Activated CD4-positive, alpha-beta T cell treated with anti-CD3 and anti-CD28 coated beads, Interleukin-2, amount 10 ng/mL, durations not matched to agents 24 days and 14 days (primary cell): ENCODE results near the gene ZNF554. TPM values are rescaled to one million over a fixed set of nuclear protein-coding genes. Genes with fewer than 3 reads are reported as not detected.
"Not testable (repeated sequence)": the region's sequence is repeated elsewhere in the genome, so short reads cannot be mapped to it uniquely, and the experiment has no call there.

Experiments
- DNase-seq: peaks from one replicate; pipeline ENCODE4 v3.0.0; 2022
- H3K27ac Mint-ChIP-seq: one replicate; pipeline ENCODE4 v1.8.0; 2022; ENCODE audit warnings: mild to moderate bottlenecking, mixed read lengths
- H3K27me3 Mint-ChIP-seq: one replicate; pipeline ENCODE4 v1.8.0; 2022; ENCODE audit warnings: mixed read lengths
- H3K36me3 Mint-ChIP-seq: one replicate; pipeline ENCODE4 v1.8.0; 2022; ENCODE audit warnings: low read depth, mild to moderate bottlenecking, mixed read lengths
- H3K4me1 Mint-ChIP-seq: one replicate; pipeline ENCODE4 v1.8.0; 2021; ENCODE audit warnings: mixed read lengths
- H3K4me3 Mint-ChIP-seq: one replicate; pipeline ENCODE4 v1.8.0; 2022; ENCODE audit warnings: mild to moderate bottlenecking, moderate library complexity, mixed read lengths
- H3K9me3 Mint-ChIP-seq: one replicate; pipeline ENCODE4 v1.8.0; 2021; ENCODE audit warnings: mixed read lengths
- intact Hi-C: fragments of 100-400 bp; cut with micrococcal nuclease; formaldehyde crosslinking; loops from one replicate; pipeline ENCODE4 v1.15.1; 2023
- total RNA-seq: library from RNA; stranded (reverse); gene quantifications from 2 replicates; pipeline ENCODE4 v1.2.3, GENCODE V29; 2022

Gene ZNF554
- total RNA-seq, 1 donor from 2014 or later: 2.1 TPM

DNA sequence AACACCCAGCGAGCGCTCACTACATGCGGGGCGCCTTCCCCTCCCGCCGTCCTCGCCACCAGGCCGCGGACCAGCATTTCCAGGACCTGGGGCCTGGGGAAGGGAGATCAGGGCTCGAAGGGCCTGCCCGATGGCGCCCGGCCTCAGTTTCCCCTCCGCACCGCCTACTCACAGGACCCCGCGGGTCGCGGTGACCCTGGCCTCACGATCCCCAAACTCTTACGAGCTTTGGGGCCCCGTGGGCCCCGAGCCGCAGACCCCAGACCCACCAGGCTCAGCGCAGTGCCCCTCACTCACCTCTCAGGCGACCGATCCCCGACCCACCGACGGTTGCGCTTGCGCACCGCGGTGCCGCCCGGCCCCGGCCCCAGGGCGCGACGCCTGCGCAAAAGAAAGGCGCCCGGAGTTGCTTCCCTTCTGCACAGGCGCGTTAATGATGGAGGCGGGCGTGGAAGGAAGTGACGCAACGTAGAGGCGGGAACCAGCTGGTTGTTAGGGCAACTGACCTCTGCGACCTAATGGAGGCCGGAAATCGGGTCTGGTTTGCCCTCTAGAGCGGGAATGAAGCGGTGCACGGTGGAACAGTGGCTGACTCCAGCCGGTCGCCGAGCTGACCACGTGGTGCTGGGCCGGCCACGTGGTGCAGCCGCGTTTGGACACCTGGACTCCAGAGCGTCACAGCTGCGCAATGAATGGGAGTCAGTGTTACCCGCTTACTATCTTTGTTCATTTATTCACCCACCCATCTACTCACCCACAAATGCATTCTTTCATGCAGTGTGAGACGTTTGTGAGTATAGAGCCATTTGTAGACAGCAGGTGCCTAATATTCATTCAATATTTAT, 36.5 kb upstream of the ZNF554 start, which contains the start of gene SGTA:
TSS of gene SGTA (minus strand) at position 338 of the 845 bp plus-strand sequence. CDS start 14,205 bp downstream, outside the sequence.
- intact Hi-C loops: loop anchor here (2.0 kb wide), 1 partner anchor 42 kb away; the partner anchor contains the start of gene SLC39A3

DNA sequence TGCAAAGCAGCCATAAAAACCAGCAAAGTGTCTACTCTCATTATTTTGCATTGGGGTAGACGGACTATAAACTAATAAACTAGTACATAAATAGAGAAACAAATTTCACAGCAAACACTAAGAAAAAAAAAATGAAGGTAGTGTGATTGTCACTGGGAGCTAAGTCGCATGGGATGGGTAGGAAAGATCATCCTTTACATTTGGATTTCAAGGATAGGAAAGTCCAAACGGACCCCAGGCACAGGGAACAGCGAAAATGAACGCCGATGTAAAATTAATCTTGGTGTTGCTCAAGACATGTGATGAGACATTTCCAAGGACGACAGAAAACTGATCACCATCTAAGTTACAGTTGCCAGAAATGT, 35.9 kb upstream of the ZNF554 start:
- peaks cover 36% of the 10 kb centered on the region for H3K4me1 Mint-ChIP-seq
- DNase-seq: no peak
- intact Hi-C loops: loop anchor here (2.0 kb wide), 1 partner anchor 43 kb away; the partner anchor contains the start of gene SLC39A3
- peaks cover 4% of the 10 kb centered on the region for H3K9me3 Mint-ChIP-seq
- H3K27ac Mint-ChIP-seq: peak overlapping the region; percentile 98
- H3K4me3 Mint-ChIP-seq: peak overlapping the region; percentile 95
- H3K27me3 Mint-ChIP-seq: no peaks in the 10 kb centered on the region
- peaks cover 17% of the 10 kb centered on the region for H3K36me3 Mint-ChIP-seq

More for the DNA sequence above, 36.5 kb upstream of the ZNF554 start, which contains the start of gene SGTA:
- DNase-seq: peak; percentile 99
- peaks cover 37% of the 10 kb centered on the region for H3K4me1 Mint-ChIP-seq
- peaks cover 19% of the 10 kb centered on the region for H3K36me3 Mint-ChIP-seq
- H3K4me3 Mint-ChIP-seq: peak within 1 kb of the TSS; percentile 95
- H3K27ac Mint-ChIP-seq: peak within 1 kb of the TSS; percentile 98
- no peaks in the 10 kb centered on the region for H3K27me3 Mint-ChIP-seq
- H3K9me3 Mint-ChIP-seq: peaks cover 4% of the 10 kb centered on the region

DNA sequence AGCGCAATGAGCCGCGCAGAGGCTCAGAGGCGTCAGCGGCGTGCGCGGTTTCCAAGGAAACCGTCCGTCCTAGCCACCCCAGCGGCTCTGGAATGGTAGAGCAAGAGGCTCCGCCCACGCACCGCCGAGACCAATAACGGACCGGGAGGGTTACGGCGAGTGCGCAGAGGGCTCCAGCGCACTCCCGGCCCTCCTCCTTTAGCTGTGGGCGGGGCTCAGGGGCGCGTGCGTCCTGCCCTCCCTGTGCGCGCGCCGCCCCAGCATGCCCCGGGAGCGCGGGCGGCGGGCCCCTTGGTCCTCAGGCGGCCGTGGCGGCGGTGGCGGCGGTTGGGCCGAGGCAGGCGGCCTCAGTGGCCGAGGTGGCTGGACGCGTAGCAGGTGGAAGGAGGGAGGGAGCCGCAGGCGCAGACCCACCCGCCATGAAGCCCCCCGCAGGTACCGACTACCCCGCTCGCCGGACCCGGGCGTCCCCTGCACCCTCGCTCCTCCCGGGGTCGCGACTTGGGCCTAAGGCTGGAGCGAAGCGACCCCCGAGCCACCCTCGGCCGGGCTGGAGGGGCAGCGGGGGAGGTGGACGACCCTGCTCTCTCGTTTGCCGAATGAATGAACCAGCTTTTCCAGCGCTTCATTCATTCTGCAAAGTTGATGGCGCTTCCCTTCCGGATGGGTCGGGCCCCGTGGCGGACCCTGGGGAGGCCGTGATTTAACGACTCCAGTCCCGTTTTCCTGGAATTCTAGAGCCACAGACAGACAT, 34.2 kb upstream of the ZNF554 start, which contains the start of gene THOP1:
TSS of gene THOP1 (plus strand) at position 260 of the 754 bp plus-strand sequence. CDS start at position 420, 160 bp downstream.
- H3K27ac Mint-ChIP-seq: peak within 1 kb of the TSS; percentile 98
- intact Hi-C loops: loop anchor here (1.0 kb wide), 1 partner anchor 34 kb away; the partner anchor contains the start of gene ZNF554
- H3K36me3 Mint-ChIP-seq: peaks cover 21% of the 10 kb centered on the region
- H3K4me1 Mint-ChIP-seq: peaks cover 36% of the 10 kb centered on the region
- DNase-seq: peak; percentile 100
- H3K9me3 Mint-ChIP-seq: peaks cover 4% of the 10 kb centered on the region
- H3K4me3 Mint-ChIP-seq: peak within 1 kb of the TSS; percentile 95
- H3K27me3 Mint-ChIP-seq: no peaks in the 10 kb centered on the region

- H3K9me3 Mint-ChIP-seq: peaks cover 4% of the 10 kb centered on the region
These were observed 32.6 kb upstream of the ZNF554 start for GRCh38 chr19:2787115-2787514.

GRCh38 chr19:2788237-2788636, 31.4 kb upstream of the ZNF554 start:
- peaks cover 29% of the 10 kb centered on the region for H3K36me3 Mint-ChIP-seq
- intact Hi-C loops: no loop called here
- H3K4me1 Mint-ChIP-seq: peaks cover 27% of the 10 kb centered on the region
- no peaks in the 10 kb centered on the region for H3K27me3 Mint-ChIP-seq
- H3K9me3 Mint-ChIP-seq: peaks cover 4% of the 10 kb centered on the region
- H3K4me3 Mint-ChIP-seq: peak overlapping the region; percentile 17
- H3K27ac Mint-ChIP-seq: no peak overlapping the region
- no peak for DNase-seq

More at GRCh38 chr19:2787115-2787514, 32.6 kb upstream of the ZNF554 start:
- H3K27me3 Mint-ChIP-seq: no peaks in the 10 kb centered on the region
- peaks cover 27% of the 10 kb centered on the region for H3K4me1 Mint-ChIP-seq
- H3K36me3 Mint-ChIP-seq: peaks cover 24% of the 10 kb centered on the region
- H3K4me3 Mint-ChIP-seq: peak overlapping the region; percentile 95
- H3K27ac Mint-ChIP-seq: no peak overlapping the region
- no peak for DNase-seq
- intact Hi-C loops: no loop called here

DNA sequence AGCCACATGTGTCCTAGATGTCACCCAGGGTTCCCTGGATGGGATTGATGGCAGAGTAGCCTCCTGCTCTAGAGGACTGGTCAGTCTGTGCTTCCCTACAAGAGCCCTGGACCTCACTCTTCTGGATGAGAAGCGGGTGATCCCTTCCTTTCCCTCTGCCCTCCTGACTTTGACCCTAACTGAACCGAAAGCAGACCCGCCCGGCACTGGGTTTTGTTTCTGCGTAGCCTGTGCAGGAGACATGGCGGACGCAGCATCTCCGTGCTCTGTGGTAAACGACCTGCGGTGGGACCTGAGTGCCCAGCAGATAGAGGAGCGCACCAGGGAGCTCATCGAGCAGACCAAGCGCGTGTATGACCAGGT, 29.5 kb upstream of the ZNF554 start:
- intact Hi-C loops: no loop called here
- peaks cover 18% of the 10 kb centered on the region for H3K4me1 Mint-ChIP-seq
- H3K27me3 Mint-ChIP-seq: no peaks in the 10 kb centered on the region
- no peak for DNase-seq
- peaks cover 40% of the 10 kb centered on the region for H3K36me3 Mint-ChIP-seq
- H3K9me3 Mint-ChIP-seq: no peaks in the 10 kb centered on the region
- H3K27ac Mint-ChIP-seq: no peak overlapping the region
- H3K4me3 Mint-ChIP-seq: no peak overlapping the region

DNA sequence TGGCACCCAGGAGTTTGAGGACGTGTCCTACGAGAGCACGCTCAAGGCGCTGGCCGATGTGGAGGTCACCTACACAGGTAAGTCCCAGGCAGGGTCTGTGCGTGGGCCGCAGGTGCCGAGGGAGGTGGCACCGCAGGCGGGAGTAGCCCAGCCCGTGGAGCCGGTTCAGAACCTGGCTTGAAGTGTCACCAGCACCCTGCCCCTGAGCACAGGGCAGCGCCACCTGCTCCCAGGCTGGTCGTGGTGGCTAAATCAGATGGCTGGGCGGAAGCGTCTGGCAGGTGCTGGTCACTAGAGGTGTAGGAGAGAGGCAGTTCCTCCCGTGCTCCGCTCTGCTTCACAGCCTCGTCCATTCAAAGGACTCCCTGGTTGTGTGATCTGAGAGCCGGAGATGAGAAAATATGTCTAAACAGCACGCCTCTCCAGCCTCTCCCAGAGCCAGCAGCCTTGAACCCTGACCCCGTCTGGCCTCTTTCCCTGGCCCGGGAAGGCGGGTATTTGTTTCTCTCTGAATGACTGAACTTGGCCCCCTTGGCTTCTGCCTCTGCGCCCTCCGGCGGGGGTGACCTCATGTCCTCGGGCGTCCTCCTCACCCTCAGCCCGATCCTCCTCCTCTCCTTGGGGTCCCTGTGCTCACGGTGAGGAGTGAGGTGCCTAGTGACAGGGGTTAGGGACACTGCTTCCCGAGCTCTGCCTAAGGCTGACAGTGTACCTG, 29.0 kb upstream of the ZNF554 start:
- intact Hi-C loops: no loop called here
- DNase-seq: no peak
- H3K4me1 Mint-ChIP-seq: peaks cover 18% of the 10 kb centered on the region
- no peaks in the 10 kb centered on the region for H3K27me3 Mint-ChIP-seq
- H3K27ac Mint-ChIP-seq: no peak overlapping the region
- no peaks in the 10 kb centered on the region for H3K9me3 Mint-ChIP-seq
- H3K36me3 Mint-ChIP-seq: peaks cover 42% of the 10 kb centered on the region
- H3K4me3 Mint-ChIP-seq: no peak overlapping the region

- no peaks in the 10 kb centered on the region for H3K9me3 Mint-ChIP-seq
- intact Hi-C loops: no loop called here
- no peak for DNase-seq
- H3K4me3 Mint-ChIP-seq: no peak overlapping the region
- peaks cover 14% of the 10 kb centered on the region for H3K4me1 Mint-ChIP-seq
- no peaks in the 10 kb centered on the region for H3K27me3 Mint-ChIP-seq
- peaks cover 41% of the 10 kb centered on the region for H3K36me3 Mint-ChIP-seq
- H3K27ac Mint-ChIP-seq: no peak overlapping the region
These were observed 28.2 kb upstream of the ZNF554 start for GRCh38 chr19:2791440-2791839.

- H3K36me3 Mint-ChIP-seq: peaks cover 41% of the 10 kb centered on the region
- no peaks in the 10 kb centered on the region for H3K27me3 Mint-ChIP-seq
- no peak for DNase-seq
- intact Hi-C loops: no loop called here
- H3K27ac Mint-ChIP-seq: no peak overlapping the region
- no peaks in the 10 kb centered on the region for H3K9me3 Mint-ChIP-seq
- no peak overlapping the region for H3K4me3 Mint-ChIP-seq
- H3K4me1 Mint-ChIP-seq: peaks cover 14% of the 10 kb centered on the region
These were observed 27.8 kb upstream of the ZNF554 start for GRCh38 chr19:2791876-2792275.

GRCh38 chr19:2792666-2793065, 27.0 kb upstream of the ZNF554 start:
- peaks cover 36% of the 10 kb centered on the region for H3K36me3 Mint-ChIP-seq
- H3K27ac Mint-ChIP-seq, H3K4me1 Mint-ChIP-seq, H3K9me3 Mint-ChIP-seq, H3K4me3 Mint-ChIP-seq, intact Hi-C loops, DNase-seq, H3K27me3 Mint-ChIP-seq: not testable (repeated sequence)

GRCh38 chr19:2793126-2793525, 26.5 kb upstream of the ZNF554 start:
- Mint-ChIP-seq H3K36me3 (peaks cover 34% of the 10 kb centered on the region), H3K4me3 (no peak overlapping the region)
- intact Hi-C loops: no loop called here

DNA sequence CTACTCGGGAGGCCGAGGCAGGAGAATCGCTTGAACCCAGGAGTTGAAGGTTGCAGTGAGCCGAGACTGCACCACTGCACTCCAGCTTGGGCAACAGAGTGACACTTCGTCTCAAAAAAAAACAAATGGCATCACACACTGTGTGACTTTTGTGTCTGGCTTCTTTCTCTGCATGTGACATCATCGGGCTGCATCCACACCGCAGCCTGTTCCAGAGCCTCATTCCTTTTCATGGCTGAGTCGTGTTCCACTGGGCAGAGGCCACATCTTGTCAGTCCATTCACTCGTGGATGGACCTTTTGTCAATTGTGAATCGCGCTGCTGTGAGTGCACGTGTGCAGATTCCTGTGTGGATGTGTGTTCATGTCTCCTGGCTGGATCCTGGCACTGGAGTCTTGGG, 26.1 kb upstream of the ZNF554 start:
- Mint-ChIP-seq H3K4me1 (peaks cover 4% of the 10 kb centered on the region), H3K36me3 (peaks cover 32% of the 10 kb centered on the region), H3K9me3 (no peaks in the 10 kb centered on the region), H3K27me3 (no peaks in the 10 kb centered on the region), H3K27ac (no peak overlapping the region), H3K4me3 (no peak overlapping the region)
- intact Hi-C loops: no loop called here
- no peak for DNase-seq

More at GRCh38 chr19:2793126-2793525, 26.5 kb upstream of the ZNF554 start:
- DNase-seq: no peak
- Mint-ChIP-seq H3K27ac (no peak overlapping the region), H3K27me3 (no peaks in the 10 kb centered on the region), H3K4me1 (peaks cover 6% of the 10 kb centered on the region), H3K9me3 (no peaks in the 10 kb centered on the region)

DNA sequence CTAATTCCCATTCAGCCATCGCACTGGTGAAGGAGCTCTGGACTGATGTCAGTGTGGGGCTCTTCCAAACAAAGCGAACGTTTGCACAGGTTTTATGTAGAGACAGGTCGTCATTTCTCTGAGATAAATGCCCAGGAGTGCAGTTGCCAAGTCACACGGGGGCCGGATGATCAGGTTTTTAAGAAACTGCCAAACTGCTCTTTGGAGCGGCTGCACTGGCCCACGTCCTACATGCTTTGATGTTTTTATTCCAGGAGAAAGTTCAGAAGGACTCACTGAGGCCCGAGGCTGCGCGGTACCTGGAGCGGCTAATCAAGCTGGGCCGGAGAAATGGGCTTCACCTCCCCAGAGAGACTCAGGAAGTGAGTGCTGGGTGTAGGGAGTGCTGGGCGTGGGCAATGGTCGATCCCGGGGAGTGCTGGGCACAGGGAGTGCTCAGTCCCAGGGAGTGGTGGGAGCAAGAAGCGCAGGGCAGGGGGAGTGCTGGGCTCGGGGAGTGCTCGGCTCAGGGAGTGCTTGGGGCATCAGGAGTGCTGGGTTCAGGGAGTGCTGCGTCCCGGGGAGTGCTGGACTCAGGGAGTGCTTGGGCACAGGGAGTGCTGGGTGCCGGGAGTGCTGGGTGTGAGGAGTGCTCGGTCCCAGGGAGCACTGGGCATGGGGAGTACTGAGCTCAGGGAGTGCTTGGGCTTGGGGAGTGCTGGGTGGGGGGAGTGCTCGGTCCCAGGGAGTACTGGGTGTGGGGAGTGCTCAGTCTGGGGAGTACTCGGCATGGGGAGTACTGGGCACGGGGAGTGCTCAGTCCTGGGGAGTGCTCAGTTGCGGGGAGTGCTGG, 23.6 kb upstream of the ZNF554 start:
- no peaks in the 10 kb centered on the region for H3K9me3 Mint-ChIP-seq
- peaks cover 29% of the 10 kb centered on the region for H3K36me3 Mint-ChIP-seq
- H3K4me1 Mint-ChIP-seq: no peaks in the 10 kb centered on the region
- intact Hi-C loops: no loop called here
- no peak overlapping the region for H3K4me3 Mint-ChIP-seq
- no peaks in the 10 kb centered on the region for H3K27me3 Mint-ChIP-seq
- no peak for DNase-seq
- peak overlapping the region; percentile 12 for H3K27ac Mint-ChIP-seq
